Nephron (organoid): ENCODE measurements around the gene BICRAL.
"Not testable (repeated sequence)": the region's sequence is repeated elsewhere in the genome, so short reads cannot be mapped to it uniquely, and the experiment has no call there.

ENCODE experiments used
- H3K27ac Mint-ChIP-seq, 3 experiments: 2 replicates each; pipeline ENCODE4 v1.8.0; 2020; ENCODE audit warnings: mixed read lengths in 3 of 3, mild to moderate bottlenecking in 2 of 3, moderate library complexity in 1 of 3
- H3K27me3 Mint-ChIP-seq: 2 replicates; pipeline ENCODE4 v1.8.0; 2021; ENCODE audit warnings: low read depth, mild to moderate bottlenecking, moderate library complexity, mixed read lengths
- H3K36me3 Mint-ChIP-seq: 2 replicates; pipeline ENCODE4 v1.8.0; 2020; ENCODE audit warnings: low read depth, mixed read lengths
- H3K4me1 Mint-ChIP-seq: 2 replicates; pipeline ENCODE4 v1.8.0; 2020; ENCODE audit warnings: mixed read lengths
- H3K4me3 Mint-ChIP-seq, 3 experiments: 2 replicates each; pipeline ENCODE4 v1.8.0; 2020; ENCODE audit warnings: mild to moderate bottlenecking in 3 of 3, mixed read lengths in 3 of 3, moderate library complexity in 2 of 3
- H3K9me3 Mint-ChIP-seq: 2 replicates; pipeline ENCODE4 v1.8.0; 2020; ENCODE audit warnings: mixed read lengths
- CTCF ChIP-seq, 3 experiments: fragments of 200-600 bp; sonication (generic); IDR thresholded peaks; one replicate each; pipeline ENCODE4 v1.5.0; 2021; ENCODE audit warnings: antibody characterized with exemption in 3 of 3; ENCODE audit not compliant: unreplicated experiment in 3 of 3

Gene BICRAL

GRCh38 chr6:42813906-42814444 lies 32.1 kb downstream of the BICRAL start:
- peaks cover 6% of the 10 kb centered on the region for H3K4me1 Mint-ChIP-seq
- H3K27me3 Mint-ChIP-seq: no peaks in the 10 kb centered on the region
- no peaks in the 10 kb centered on the region for H3K9me3 Mint-ChIP-seq
- no peak for TF ChIP-seq CTCF (IDR thresholded peaks at IDR 0.05; ENCODE audit: unreplicated experiment in 3 of 3)
- H3K36me3 Mint-ChIP-seq: no peaks in the 10 kb centered on the region
- no peak overlapping the region for H3K4me3 Mint-ChIP-seq
- H3K27ac Mint-ChIP-seq: no peak overlapping the region

GRCh38 chr6:42815726-42816125 lies 33.9 kb downstream of the BICRAL start:
- not testable (repeated sequence) for H3K27me3 Mint-ChIP-seq, H3K36me3 Mint-ChIP-seq, H3K27ac Mint-ChIP-seq, H3K9me3 Mint-ChIP-seq, H3K4me3 Mint-ChIP-seq
- H3K4me1 Mint-ChIP-seq: peaks cover 17% of the 10 kb centered on the region

- Mint-ChIP-seq H3K36me3 (no peaks in the 10 kb centered on the region), H3K9me3 (no peaks in the 10 kb centered on the region), H3K27ac (no peak overlapping the region), H3K4me1 (peaks cover 29% of the 10 kb centered on the region), H3K27me3 (no peaks in the 10 kb centered on the region), H3K4me3 (no peak overlapping the region)
- TF ChIP-seq CTCF (IDR thresholded peaks at IDR 0.05; ENCODE audit: unreplicated experiment in 3 of 3): no peak
Measured at GRCh38 chr6:42817907-42818306, 36.1 kb downstream of the BICRAL start.

- no peak for TF ChIP-seq CTCF (IDR thresholded peaks at IDR 0.05; ENCODE audit: unreplicated experiment in 3 of 3)
- peaks cover 29% of the 10 kb centered on the region for H3K4me1 Mint-ChIP-seq
- no peak overlapping the region for H3K27ac Mint-ChIP-seq
- no peaks in the 10 kb centered on the region for H3K9me3 Mint-ChIP-seq
- H3K27me3 Mint-ChIP-seq: no peaks in the 10 kb centered on the region
- no peaks in the 10 kb centered on the region for H3K36me3 Mint-ChIP-seq
- no peak overlapping the region for H3K4me3 Mint-ChIP-seq
Measured at GRCh38 chr6:42818416-42818815, 36.6 kb downstream of the BICRAL start.

- Mint-ChIP-seq H3K4me3 (no peak overlapping the region), H3K9me3 (no peaks in the 10 kb centered on the region), H3K36me3 (no peaks in the 10 kb centered on the region)
Measured at GRCh38 chr6:42818878-42819277, 37.0 kb downstream of the BICRAL start.

GRCh38 chr6:42819803-42820511 lies 38.1 kb downstream of the BICRAL start:
- no peaks in the 10 kb centered on the region for H3K27me3 Mint-ChIP-seq
- H3K9me3 Mint-ChIP-seq: no peaks in the 10 kb centered on the region
- H3K36me3 Mint-ChIP-seq: no peaks in the 10 kb centered on the region
- TF ChIP-seq CTCF (IDR thresholded peaks at IDR 0.05; ENCODE audit: unreplicated experiment in 3 of 3): no peak
- peak overlapping the region; percentile 34 to 80 (median 67) for H3K27ac Mint-ChIP-seq
- peaks cover 29% of the 10 kb centered on the region for H3K4me1 Mint-ChIP-seq
- H3K4me3 Mint-ChIP-seq: peak overlapping the region in 1 of 3 experiments; percentile 16

More at GRCh38 chr6:42818878-42819277, 37.0 kb downstream of the BICRAL start:
- H3K27ac Mint-ChIP-seq: no peak overlapping the region
- peaks cover 29% of the 10 kb centered on the region for H3K4me1 Mint-ChIP-seq
- no peaks in the 10 kb centered on the region for H3K27me3 Mint-ChIP-seq
- TF ChIP-seq CTCF (IDR thresholded peaks at IDR 0.05; ENCODE audit: unreplicated experiment in 3 of 3): no peak
